Measurements from ENCODE around the gene A3GALT2. TPM values are rescaled to one million over a fixed set of nuclear protein-coding genes. Genes with fewer than 3 reads are reported as not detected.

A3GALT2 gene
- total and polyA plus RNA-seq, 2 donors (not counting 1 experiment from before 2014, with no cell fraction given) = not detected

GRCh38 chr1:33324677-33325575, 4.0 kb upstream of the A3GALT2 start:
- WGBS (ENCODE audit: insufficient coverage) = 93% methylated on average over 20 of the region's 22 CpGs
- Histone ChIP-seq H3K4me1 (ENCODE audit: control insufficient read depth in 2 of 2, insufficient read depth in 2 of 2, low read length in 2 of 2) (no peaks in the 10 kb centered on the region), H3K9ac (ENCODE audit: low read length) (no peak overlapping the region), H4K20me1 (ENCODE audit: control insufficient read depth, insufficient read depth, low read length, poor library complexity, severe bottlenecking) (no peaks in the 10 kb centered on the region), H3K36me3 (replicated peaks in 1 of 2; ENCODE audit: control extremely low read depth in 1 of 2, control insufficient read depth in 1 of 2, extremely low read depth in 1 of 2, insufficient read depth in 2 of 2, low read length in 1 of 2) (peaks cover 8 to 64% of the 10 kb centered on the region in 2 experiments), H2AFZ (ENCODE audit: insufficient read depth, low read depth, low read length, poor library complexity, severe bottlenecking) (no peak overlapping the region), H3K9me3 (ENCODE audit: control extremely low read depth in 1 of 3, control insufficient read depth in 2 of 3, insufficient read depth in 1 of 3, low read length in 2 of 3) (no peaks in the 10 kb centered on the region), H3K4me3 (ENCODE audit: control extremely low read depth in 1 of 5, extremely low read depth in 1 of 5, insufficient read depth in 1 of 5, low read depth in 2 of 5, low read length in 4 of 5) (no peak overlapping the region), H3K79me2 (ENCODE audit: control insufficient read depth, insufficient read depth, low read length) (no peaks in the 10 kb centered on the region), H3K27me3 (replicated peaks in 1 of 4; ENCODE audit: control extremely low read depth in 1 of 4, control insufficient read depth in 3 of 4, insufficient read depth in 4 of 4, low read length in 3 of 4) (no peaks in the 10 kb centered on the region), H3K4me2 (replicated peaks; ENCODE audit: low read depth, low read length, poor library complexity, severe bottlenecking) (no peak overlapping the region), H3K27ac (ENCODE audit: low read length in 2 of 2) (no peak overlapping the region)
- ChIA-PET CTCF (no interaction called here), POLR2A (no interaction called here)
- no peak for ATAC-seq (ENCODE audit: low read depth)
- Mint-ChIP-seq H3K27ac (no peak overlapping the region), H3K9me3 (ENCODE audit: insufficient read depth) (no peaks in the 10 kb centered on the region), H3K27me3 (no peaks in the 10 kb centered on the region), H3K4me1 (no peaks in the 10 kb centered on the region), H3K4me3 (no peak overlapping the region)
- intact Hi-C loops (cut with micrococcal nuclease) = no loop called here
- TF ChIP-seq CTCF (IDR thresholded peaks at IDR 0.05) = no peak
- no peak for TF ChIP-seq EZH2 (IDR thresholded peaks at IDR 0.05; ENCODE audit: borderline replicate concordance, insufficient read depth, low read depth, low read length, poor library complexity, severe bottlenecking)
- DNase-seq = no peak
